Neural progenitor cell (in vitro differentiated cells): ENCODE data around the gene NDUFS4.

Source experiments
- CTCF ChIP-seq: fragments of 200-600 bp; sonication (generic); IDR thresholded peaks from 2 replicates; pipeline ENCODE4 v1.5.1; 2017; ENCODE audit warnings: antibody characterized with exemption, mild to moderate bottlenecking
- EZH2phosphoT487 ChIP-seq: fragments of 200-600 bp; sonication (generic); IDR thresholded peaks from 2 replicates; pipeline ENCODE4 v1.6.1; 2017; ENCODE audit warnings: antibody characterized with exemption

GRCh38 chr5:53667621-53668020, 107.2 kb downstream of the NDUFS4 start:
- TF ChIP-seq CTCF (no peak), EZH2phosphoT487 (no peak)
